Kidney capillary endothelial cell (primary cell): Measurements from ENCODE around the gene PSMA6.
"Not testable (repeated sequence)": the region's sequence is repeated elsewhere in the genome, so short reads cannot be mapped to it uniquely, and the experiment has no call there.

Experiments
- DNase-seq: peaks from one replicate; pipeline ENCODE4 v3.0.0-alpha.2; 2018; ENCODE audit warnings: low spot score

PSMA6 gene

GRCh38 chr14:35292051-35292769, at the start of gene PSMA6:
Gene PSMA6 (plus strand): TSS chr14:35292382. CDS start chr14:35292477, 95 bp downstream.
- DNase-seq = peak; percentile 97

GRCh38 chr14:35242599-35243311, 49.4 kb upstream of the PSMA6 start:
- no peak for DNase-seq

- DNase-seq = no peak
Measured at GRCh38 chr14:35243956-35244355, 48.2 kb upstream of the PSMA6 start.

- no peak for DNase-seq
Measured at GRCh38 chr14:35244542-35244941, 47.6 kb upstream of the PSMA6 start.

- no peak for DNase-seq
Measured at GRCh38 chr14:35245051-35245450, 47.1 kb upstream of the PSMA6 start.

- no peak for DNase-seq
Measured at GRCh38 chr14:35247777-35248475, 44.3 kb upstream of the PSMA6 start.

- no peak for DNase-seq
Measured at GRCh38 chr14:35248476-35248788, 43.8 kb upstream of the PSMA6 start.

- DNase-seq = no peak
Measured at GRCh38 chr14:35250319-35250718, 41.9 kb upstream of the PSMA6 start.

- no peak for DNase-seq
Measured at GRCh38 chr14:35252451-35252868, 39.7 kb upstream of the PSMA6 start.

GRCh38 chr14:35253056-35253455, 39.1 kb upstream of the PSMA6 start:
- DNase-seq = not testable (repeated sequence)

GRCh38 chr14:35254034-35254622, 38.1 kb upstream of the PSMA6 start:
- DNase-seq = not testable (repeated sequence)

GRCh38 chr14:35254736-35255135, 37.4 kb upstream of the PSMA6 start:
- DNase-seq = no peak

GRCh38 chr14:35255711-35256110, 36.5 kb upstream of the PSMA6 start:
- no peak for DNase-seq

- peak; percentile 18 for DNase-seq
Measured at GRCh38 chr14:35257809-35258208, 34.4 kb upstream of the PSMA6 start.

GRCh38 chr14:35258420-35258819, 33.8 kb upstream of the PSMA6 start:
- no peak for DNase-seq

GRCh38 chr14:35261774-35262173, 30.4 kb upstream of the PSMA6 start:
- no peak for DNase-seq

- no peak for DNase-seq
Measured at GRCh38 chr14:35262436-35262835, 29.7 kb upstream of the PSMA6 start.

- DNase-seq = no peak
Measured at GRCh38 chr14:35268946-35269345, 23.2 kb upstream of the PSMA6 start.

- no peak for DNase-seq
Measured at GRCh38 chr14:35274805-35275204, 17.4 kb upstream of the PSMA6 start.

GRCh38 chr14:35277179-35277578, 15.0 kb upstream of the PSMA6 start:
- no peak for DNase-seq

GRCh38 chr14:35279369-35279768, 12.8 kb upstream of the PSMA6 start:
- DNase-seq = no peak

- no peak for DNase-seq
Measured at GRCh38 chr14:35281341-35281740, 10.8 kb upstream of the PSMA6 start.

- no peak for DNase-seq
Measured at GRCh38 chr14:35284506-35284905, 7.7 kb upstream of the PSMA6 start.
